CD4-positive, alpha-beta T cell (primary cell): ENCODE data around the gene APOM. TPM values are rescaled to one million over a fixed set of nuclear protein-coding genes. Genes with fewer than 3 reads are reported as not detected.

Source experiments
- ATAC-seq: fragments of 200-7000 bp; cut with Tn5 transposase; one replicate; pipeline ENCODE4 v1.10.0; 2022; ENCODE audit warnings: mild to moderate bottlenecking; ENCODE audit not compliant: poor library complexity
- CTCF ChIA-PET: fragments of 350-600 bp; sonication (Branson Sonifier 250); formaldehyde crosslinking; loops from one replicate; lab custom pipeline; 2021; ENCODE audit warnings: antibody characterized with exemption, inconsistent platforms; lab: Charles Lee
- POLR2A ChIA-PET: fragments of 350-600 bp; sonication (Branson Sonifier 250); formaldehyde crosslinking; loops from one replicate; lab custom pipeline; 2021; ENCODE audit warnings: antibody characterized with exemption, inconsistent platforms; lab: Charles Lee
- DNase-seq, 14 experiments: peaks; one replicate each; pipeline ENCODE4 v3.0.0-alpha.2; 2013 to 2020; ENCODE audit warnings: mixed read lengths in 2 of 14
- H3K27ac ChIP-seq, 2 donors: one replicate each; pipeline versions ENCODE4 v1.5.1 to v1.7.0; 2013; ENCODE audit warnings: low read length in 2 of 2, low read depth in 1 of 2, mild to moderate bottlenecking in 1 of 2
- H3K27me3 ChIP-seq, 2 experiments: 1 replicate in 1 of 2; 2 replicates in 1 of 2; pipeline versions ENCODE4 v1.6.1 to v1.7.0; 2013; ENCODE audit warnings: low read length in 2 of 2, control low read depth in 1 of 2, mild to moderate bottlenecking in 1 of 2, moderate library complexity in 1 of 2; ENCODE audit not compliant: insufficient read depth in 2 of 2, control insufficient read depth in 1 of 2
- H3K36me3 ChIP-seq: one replicate; pipeline ENCODE4 v1.6.1; 2013; ENCODE audit warnings: low read length, control low read depth; ENCODE audit not compliant: insufficient read depth
- H3K4me1 ChIP-seq: one replicate; pipeline ENCODE4 v1.6.1; 2013; ENCODE audit warnings: low read length, control low read depth; ENCODE audit not compliant: insufficient read depth
- H3K4me3 ChIP-seq: one replicate; pipeline ENCODE4 v1.5.1; 2013; ENCODE audit warnings: mild to moderate bottlenecking, low read length, moderate library complexity
- H3K9me3 ChIP-seq, 2 experiments: 1 replicate in 1 of 2; 2 replicates in 1 of 2; pipeline versions ENCODE4 v1.6.1 to v1.7.0; 2013; ENCODE audit warnings: low read length in 2 of 2, mild to moderate bottlenecking in 2 of 2, control low read depth in 1 of 2, moderate library complexity in 1 of 2; ENCODE audit not compliant: control insufficient read depth in 1 of 2, insufficient read depth in 1 of 2
- H3K27ac Mint-ChIP-seq: one replicate; pipeline ENCODE4 v1.8.0; 2020; ENCODE audit warnings: mixed read lengths
- H3K27me3 Mint-ChIP-seq: one replicate; pipeline ENCODE4 v1.8.0; 2021; ENCODE audit warnings: mixed read lengths
- H3K36me3 Mint-ChIP-seq: one replicate; pipeline ENCODE4 v1.8.0; 2021; ENCODE audit warnings: low read depth, mixed read lengths
- H3K4me1 Mint-ChIP-seq: one replicate; pipeline ENCODE4 v1.8.0; 2021; ENCODE audit warnings: low read depth, mixed read lengths
- H3K4me3 Mint-ChIP-seq: one replicate; pipeline ENCODE4 v1.8.0; 2020; ENCODE audit warnings: mild to moderate bottlenecking, mixed read lengths
- H3K9me3 Mint-ChIP-seq: one replicate; pipeline ENCODE4 v1.8.0; 2020; ENCODE audit warnings: mixed read lengths
- intact Hi-C, 2 experiments: fragments of 100-400 bp; cut with DNase I in 1 of 2; cut with micrococcal nuclease in 1 of 2; formaldehyde crosslinking; loops; one replicate each; pipeline versions ENCODE4 v1.15.1 to v1.9.0; 2023 to 2025; cut with DNase I, micrococcal nuclease
- total RNA-seq, 174 experiments: library from RNA in 2 of 174; stranded (reverse) in 2 of 174; gene quantifications; one replicate each; pipeline ENCODE4 v1.2.3 and lab custom pipeline; 2021 to 2026
- TF ChIP-seq, protein P1 (sequence below): fragments of 200-600 bp; IDR thresholded peaks from one replicate; pipeline ENCODE4 v1.8.0; 2022; ENCODE audit warnings: antibody characterized with exemption, mild to moderate bottlenecking

APOM gene
- total RNA-seq, 2 experiments from 2014 or later, result 4.2 to 4.6 TPM

DNA sequence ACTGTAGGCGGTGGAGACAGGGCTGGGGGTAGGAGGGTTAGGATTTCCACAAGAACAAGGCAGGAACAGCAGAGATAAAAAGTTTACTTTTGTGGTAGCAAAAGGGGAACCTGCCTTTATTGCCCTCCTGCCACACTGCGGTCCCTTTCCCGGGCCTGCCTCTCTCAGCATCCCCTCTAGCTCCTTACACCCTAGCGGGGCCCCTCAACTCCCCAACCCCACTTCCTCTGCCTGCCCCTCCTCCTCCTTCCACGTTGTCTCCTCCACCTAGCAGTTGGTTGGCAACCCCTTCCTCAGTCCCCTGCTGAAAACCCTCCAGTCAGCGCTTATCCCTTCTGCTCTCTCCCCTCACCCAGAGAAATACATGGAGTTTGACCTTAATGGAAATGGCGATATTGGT is 39.9 kb upstream of the APOM start:
- CTCF ChIA-PET, result interaction anchor here (1.6 kb wide), 1 partner anchor 17 kb away, joined by 7 read pairs; no protein-coding TSS in a partner anchor
- ATAC-seq (no peak), DNase-seq (peak in 8 of 14 experiments; percentile 12 to 62 (median 35))
- H3K27me3 ChIP-seq, result no peaks in the 10 kb centered on the region
- H3K36me3 ChIP-seq, result no peaks in the 10 kb centered on the region
- TF ChIP-seq, protein P1, sequence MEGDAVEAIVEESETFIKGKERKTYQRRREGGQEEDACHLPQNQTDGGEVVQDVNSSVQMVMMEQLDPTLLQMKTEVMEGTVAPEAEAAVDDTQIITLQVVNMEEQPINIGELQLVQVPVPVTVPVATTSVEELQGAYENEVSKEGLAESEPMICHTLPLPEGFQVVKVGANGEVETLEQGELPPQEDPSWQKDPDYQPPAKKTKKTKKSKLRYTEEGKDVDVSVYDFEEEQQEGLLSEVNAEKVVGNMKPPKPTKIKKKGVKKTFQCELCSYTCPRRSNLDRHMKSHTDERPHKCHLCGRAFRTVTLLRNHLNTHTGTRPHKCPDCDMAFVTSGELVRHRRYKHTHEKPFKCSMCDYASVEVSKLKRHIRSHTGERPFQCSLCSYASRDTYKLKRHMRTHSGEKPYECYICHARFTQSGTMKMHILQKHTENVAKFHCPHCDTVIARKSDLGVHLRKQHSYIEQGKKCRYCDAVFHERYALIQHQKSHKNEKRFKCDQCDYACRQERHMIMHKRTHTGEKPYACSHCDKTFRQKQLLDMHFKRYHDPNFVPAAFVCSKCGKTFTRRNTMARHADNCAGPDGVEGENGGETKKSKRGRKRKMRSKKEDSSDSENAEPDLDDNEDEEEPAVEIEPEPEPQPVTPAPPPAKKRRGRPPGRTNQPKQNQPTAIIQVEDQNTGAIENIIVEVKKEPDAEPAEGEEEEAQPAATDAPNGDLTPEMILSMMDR, result no peak
- H3K9me3 Mint-ChIP-seq, result no peaks in the 10 kb centered on the region
- H3K27ac Mint-ChIP-seq, result peak overlapping the region; percentile 86
- intact Hi-C loops, result no loop called here
- H3K27me3 Mint-ChIP-seq, result no peaks in the 10 kb centered on the region
- H3K4me1 Mint-ChIP-seq, result peaks cover 40% of the 10 kb centered on the region
- H3K4me3 Mint-ChIP-seq, result peak overlapping the region; percentile 85
- peak overlapping the region in 1 of 2 donors; percentile 29 for H3K27ac ChIP-seq
- H3K36me3 Mint-ChIP-seq, result peaks cover 5% of the 10 kb centered on the region
- H3K9me3 ChIP-seq, result no peaks in the 10 kb centered on the region
- H3K4me3 ChIP-seq, result peak overlapping the region; percentile 46
- POLR2A ChIA-PET, result interaction anchor here (1.0 to 1.5 kb wide), 4 partner anchors 11 to 74 kb away, joined by 3 to 5 read pairs (median 4); partner anchors contain the start of gene GPANK1
- H3K4me1 ChIP-seq, result peaks cover 27% of the 10 kb centered on the region

DNA sequence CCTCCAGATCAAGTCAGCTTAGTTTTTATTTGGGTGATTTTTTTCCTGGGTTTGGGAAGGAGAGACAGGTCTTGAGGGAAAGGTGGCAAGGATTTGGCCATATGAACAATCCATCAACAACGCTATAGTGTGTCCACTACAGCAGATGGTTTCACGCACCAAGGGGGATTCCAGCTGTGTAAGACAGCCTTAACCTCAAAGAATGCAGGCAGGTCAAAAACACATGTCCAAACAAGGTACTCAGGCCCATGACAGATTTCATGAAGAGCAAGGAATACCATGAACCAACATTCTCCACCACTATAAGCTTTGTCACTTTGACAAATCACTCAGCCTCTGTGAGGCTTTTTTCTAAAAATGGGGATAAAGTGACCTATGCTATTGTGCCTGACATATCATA is 38.7 kb upstream of the APOM start:
- peak overlapping the region; percentile 86 for H3K27ac Mint-ChIP-seq
- H3K9me3 ChIP-seq, result no peaks in the 10 kb centered on the region
- no peaks in the 10 kb centered on the region for H3K27me3 ChIP-seq
- intact Hi-C loops, result no loop called here
- TF ChIP-seq, protein P1, result no peak
- no peak overlapping the region for H3K27ac ChIP-seq
- DNase-seq, result no peak
- ChIA-PET CTCF (interaction anchor here (1.0 to 1.6 kb wide), 2 partner anchors 18 kb away, joined by 3 to 7 read pairs; no protein-coding TSS in a partner anchor), POLR2A (interaction anchor here (1.5 kb wide), 1 partner anchor 34 kb away, joined by 3 read pairs; no protein-coding TSS in a partner anchor)
- peaks cover 49% of the 10 kb centered on the region for H3K4me1 Mint-ChIP-seq
- no peaks in the 10 kb centered on the region for H3K9me3 Mint-ChIP-seq
- H3K36me3 Mint-ChIP-seq, result peaks cover 14% of the 10 kb centered on the region
- H3K4me3 Mint-ChIP-seq, result peak overlapping the region; percentile 76
- no peaks in the 10 kb centered on the region for H3K27me3 Mint-ChIP-seq
- peaks cover 40% of the 10 kb centered on the region for H3K4me1 ChIP-seq
- no peak overlapping the region for H3K4me3 ChIP-seq
- no peak for ATAC-seq
- no peaks in the 10 kb centered on the region for H3K36me3 ChIP-seq

DNA sequence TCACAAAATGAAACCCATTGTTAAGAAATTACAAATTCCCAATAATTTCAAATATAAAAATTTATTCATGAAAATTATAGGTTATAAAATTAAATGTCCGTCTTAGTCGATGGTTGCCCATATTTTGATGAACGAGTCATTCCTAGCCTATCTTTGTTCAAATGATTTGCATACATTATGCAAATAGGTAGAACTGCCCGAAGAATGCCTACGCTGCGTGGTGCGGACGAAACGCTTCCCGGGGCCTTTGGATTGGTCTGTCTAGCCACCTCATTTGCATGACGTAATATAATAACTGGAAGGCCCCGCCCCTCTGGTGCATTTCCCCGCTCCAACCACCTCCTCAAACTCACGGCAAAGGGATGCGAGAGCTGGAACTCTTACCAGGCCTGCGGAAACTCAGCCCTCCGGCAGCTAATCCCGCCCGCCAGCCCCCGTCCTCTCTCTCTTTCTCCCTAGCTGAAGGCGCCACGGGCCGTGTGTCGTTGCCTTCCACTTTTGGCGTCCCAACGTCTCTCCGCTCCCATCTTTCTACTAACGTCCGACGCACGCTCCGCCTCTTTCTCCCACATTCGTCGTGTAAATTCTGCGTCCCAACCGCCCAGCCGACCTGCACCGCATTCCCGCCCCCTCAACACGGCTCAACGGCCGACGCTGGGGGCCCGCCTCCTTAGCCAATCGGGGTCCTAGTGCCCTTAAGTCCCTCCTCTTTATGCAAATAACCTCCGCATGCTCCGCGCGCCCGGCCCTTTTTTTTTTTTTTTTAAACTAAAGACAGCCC is 35.7 kb upstream of the APOM start:
- intact Hi-C loops, result loop anchor here (1.0 to 2.0 kb wide), 5 partner anchors 32 to 73 kb away; partner anchors contain the start of genes BAG6 (in 2 of the 2), ATP6V1G2 (in 1 of the 2), C6orf47 (in 1 of the 2) and GPANK1 (in 1 of the 2)
- ATAC-seq, result peak; percentile 79
- DNase-seq, result peak; percentile 86 to 99 (median 95)
- Mint-ChIP-seq H3K4me1 (peaks cover 52% of the 10 kb centered on the region), H3K36me3 (peaks cover 39% of the 10 kb centered on the region), H3K27me3 (no peaks in the 10 kb centered on the region), H3K9me3 (no peaks in the 10 kb centered on the region), H3K27ac (peak overlapping the region; percentile 92), H3K4me3 (peak overlapping the region; percentile 92)
- no peaks in the 10 kb centered on the region for H3K27me3 ChIP-seq
- peaks cover 46% of the 10 kb centered on the region for H3K4me1 ChIP-seq
- TF ChIP-seq, protein P1, result no peak
- H3K27ac ChIP-seq, result peak overlapping the region; percentile 97 to 99
- POLR2A ChIA-PET, result interaction anchor here (0.6 to 4.9 kb wide), 16 partner anchors 26 to 1351 kb away, joined by 3 to 46 read pairs (median 4); partner anchors contain the start of genes ABHD16A, BAG6, C6orf47 and DDX39B
- CTCF ChIA-PET, result interaction anchor here (0.9 to 1.0 kb wide), 2 partner anchors 21 to 69 kb away, joined by 4 read pairs; no protein-coding TSS in a partner anchor
- peak overlapping the region; percentile 74 for H3K4me3 ChIP-seq
- no peaks in the 10 kb centered on the region for H3K9me3 ChIP-seq
- peaks cover 26% of the 10 kb centered on the region for H3K36me3 ChIP-seq
